Neutrophil (primary cell): ENCODE measurements around the gene SIK1.
"Not testable (repeated sequence)": the region's sequence is repeated elsewhere in the genome, so short reads cannot be mapped to it uniquely, and the experiment has no call there.

Experiments
- H3K27ac ChIP-seq: fragments of 200-600 bp; sonication (generic); 2 replicates; pipeline ENCODE4 v1.5.1; 2016; ENCODE audit warnings: mild to moderate bottlenecking, moderate library complexity
- H3K27me3 ChIP-seq: fragments of 200-600 bp; sonication (generic); 2 replicates; pipeline ENCODE4 v1.6.0; 2016; ENCODE audit warnings: mild to moderate bottlenecking
- H3K36me3 ChIP-seq: fragments of 200-600 bp; sonication (generic); 2 replicates; pipeline ENCODE4 v1.5.1; 2017
- H3K4me1 ChIP-seq, 2 experiments: fragments of 200-600 bp in 1 of 2; sonication (generic) in 1 of 2; 1 replicate in 1 of 2; 2 replicates in 1 of 2; pipeline versions ENCODE4 v1.5.1 to v1.6.1; 2013 to 2016; ENCODE audit warnings: low read depth in 1 of 2, low read length in 1 of 2, mild to moderate bottlenecking in 1 of 2, moderate library complexity in 1 of 2; ENCODE audit not compliant: control insufficient read depth in 1 of 2, insufficient read depth in 1 of 2
- H3K4me3 ChIP-seq, 2 experiments: fragments of 200-600 bp in 1 of 2; sonication (generic) in 1 of 2; 1 replicate in 1 of 2; 2 replicates in 1 of 2; pipeline ENCODE4 v1.5.1; 2013 to 2016; ENCODE audit warnings: low read depth in 1 of 2, low read length in 1 of 2, mild to moderate bottlenecking in 1 of 2, moderate library complexity in 1 of 2
- H3K9me3 ChIP-seq: fragments of 200-600 bp; sonication (generic); 2 replicates; pipeline ENCODE4 v1.5.1; 2016

Gene SIK1

DNA sequence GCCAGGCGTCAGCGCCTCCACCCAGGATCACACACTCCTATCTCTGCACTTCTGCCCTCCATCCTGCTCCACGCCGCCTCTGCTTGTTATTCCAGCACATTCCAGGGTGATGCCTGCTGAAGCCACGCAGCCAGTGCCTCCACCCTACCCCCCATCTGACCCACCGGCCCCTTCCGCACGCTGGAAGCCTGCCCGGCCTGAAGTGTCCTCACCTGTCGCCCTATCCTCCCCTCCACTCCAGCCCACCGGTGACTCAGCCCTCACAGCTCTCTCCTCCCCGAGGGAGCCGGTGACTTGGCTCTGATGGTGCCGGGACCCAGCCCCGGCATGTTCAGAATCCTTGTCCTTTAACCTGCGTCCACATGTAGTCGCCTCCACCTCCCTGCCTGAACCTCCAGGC, 24.9 kb upstream of the SIK1 start:
- not testable (repeated sequence) for H3K9me3 ChIP-seq, H3K36me3 ChIP-seq, H3K27ac ChIP-seq, H3K27me3 ChIP-seq, H3K4me3 ChIP-seq, H3K4me1 ChIP-seq

DNA sequence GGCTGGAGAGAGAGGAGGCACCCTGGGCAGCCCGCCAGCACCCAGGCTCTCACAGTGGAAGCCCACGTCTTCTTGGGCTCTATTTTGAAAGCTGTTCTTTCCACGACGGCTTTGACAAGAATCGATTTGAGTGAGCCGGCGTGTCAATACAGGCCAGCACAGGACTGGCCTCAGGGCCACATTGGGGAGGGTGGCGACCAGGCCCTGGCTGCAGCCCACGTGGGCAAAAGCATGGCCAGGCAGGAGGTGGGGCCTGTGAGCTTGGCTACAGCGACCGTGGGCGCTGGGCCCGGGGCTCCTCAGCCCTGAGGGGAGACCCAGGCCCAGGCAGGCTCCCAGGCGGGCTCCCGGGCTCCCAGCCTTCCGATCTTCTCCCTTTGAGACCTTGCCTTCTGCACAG, 23.4 kb upstream of the SIK1 start:
- H3K4me3 ChIP-seq, H3K4me1 ChIP-seq, H3K27me3 ChIP-seq, H3K36me3 ChIP-seq, H3K27ac ChIP-seq, H3K9me3 ChIP-seq: not testable (repeated sequence)

DNA sequence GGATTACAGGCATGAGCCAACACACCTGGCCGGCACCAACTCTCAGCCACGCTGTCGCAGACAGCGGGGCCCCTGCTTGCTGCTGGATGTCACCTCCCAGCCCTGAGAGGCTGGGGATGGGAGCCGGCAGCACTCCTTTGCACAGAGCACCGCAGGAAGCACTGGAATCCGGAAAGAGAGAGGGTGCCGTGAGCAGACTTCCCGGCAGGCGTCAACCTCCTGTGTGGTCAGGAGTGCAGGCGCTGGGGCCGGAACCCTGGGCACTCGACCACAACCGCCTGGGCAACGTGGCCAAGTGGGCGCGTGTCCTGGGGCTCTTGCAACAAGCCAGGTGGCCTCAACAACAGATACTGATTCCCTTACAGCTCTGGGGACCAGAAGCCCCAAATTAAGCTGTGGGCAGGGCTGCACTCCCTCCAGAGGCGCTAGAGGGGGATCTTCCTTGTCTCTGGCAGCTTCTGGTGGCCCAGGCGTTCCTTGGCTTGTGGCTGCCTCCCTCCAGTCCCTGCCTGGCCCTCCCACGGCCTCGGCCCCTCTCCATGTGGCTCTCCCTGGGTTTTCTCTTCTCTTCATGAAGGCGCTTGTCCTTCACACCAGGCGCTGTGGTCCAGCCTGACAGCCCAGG, 20.5 kb upstream of the SIK1 start:
- not testable (repeated sequence) for H3K36me3 ChIP-seq, H3K4me3 ChIP-seq, H3K27ac ChIP-seq, H3K9me3 ChIP-seq, H3K4me1 ChIP-seq, H3K27me3 ChIP-seq

DNA sequence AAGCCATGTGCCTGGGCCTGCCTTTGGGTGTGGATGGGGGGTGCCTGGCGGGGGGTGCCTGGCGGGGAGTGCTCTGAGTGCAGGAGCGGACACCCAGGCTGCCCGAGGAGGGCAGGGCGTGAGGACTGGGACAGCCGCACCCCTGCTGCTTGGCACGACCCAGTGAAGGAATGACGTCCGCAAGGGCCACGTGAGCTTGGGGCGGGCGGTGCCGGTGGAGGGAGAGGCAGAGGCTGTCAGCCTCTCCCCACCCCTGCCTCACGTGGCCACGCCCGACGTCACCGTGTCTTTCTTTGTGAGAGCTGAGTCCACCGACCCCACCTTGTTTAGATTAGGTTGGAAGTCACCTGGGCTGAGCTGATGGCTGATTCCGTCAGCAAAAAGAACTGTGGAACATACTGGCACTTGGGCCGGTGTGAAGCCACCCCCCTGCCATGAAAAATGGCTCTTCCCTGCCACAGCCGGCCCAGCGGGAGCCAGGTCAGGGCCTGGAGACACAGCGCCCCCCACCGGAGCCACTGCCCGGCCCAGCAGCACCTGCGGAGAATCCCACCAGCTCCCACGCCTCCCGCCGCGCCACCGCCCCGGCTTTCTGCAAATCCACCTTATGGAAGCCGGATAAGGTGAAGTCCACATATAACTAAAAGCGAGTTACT, 19.5 kb upstream of the SIK1 start:
- H3K36me3 ChIP-seq, result not testable (repeated sequence)

DNA sequence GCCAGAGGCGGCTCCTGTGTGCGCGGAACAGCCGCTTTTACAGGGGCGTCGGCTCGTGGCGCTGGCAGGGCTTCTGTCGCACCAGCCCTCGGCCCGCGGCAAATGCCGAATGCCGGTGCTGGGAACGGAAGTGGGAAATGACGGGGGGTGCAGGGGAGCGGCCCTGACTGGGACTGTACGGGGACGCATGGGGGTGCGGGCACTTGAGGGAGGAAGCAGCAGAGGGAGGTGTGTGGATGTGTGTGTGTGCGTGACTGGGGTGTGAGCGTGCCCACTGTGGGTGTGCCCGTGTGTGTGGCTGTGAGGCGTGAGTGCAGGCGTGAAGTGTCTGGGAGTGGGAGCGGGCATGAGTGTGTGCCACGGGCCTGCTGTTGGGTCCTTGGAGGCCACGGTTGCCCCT, 17.6 kb upstream of the SIK1 start:
- not testable (repeated sequence) for H3K4me3 ChIP-seq, H3K36me3 ChIP-seq, H3K27ac ChIP-seq, H3K27me3 ChIP-seq, H3K9me3 ChIP-seq, H3K4me1 ChIP-seq

More for the DNA sequence above, 19.5 kb upstream of the SIK1 start:
- not testable (repeated sequence) for H3K4me3 ChIP-seq, H3K27ac ChIP-seq, H3K4me1 ChIP-seq, H3K9me3 ChIP-seq, H3K27me3 ChIP-seq

DNA sequence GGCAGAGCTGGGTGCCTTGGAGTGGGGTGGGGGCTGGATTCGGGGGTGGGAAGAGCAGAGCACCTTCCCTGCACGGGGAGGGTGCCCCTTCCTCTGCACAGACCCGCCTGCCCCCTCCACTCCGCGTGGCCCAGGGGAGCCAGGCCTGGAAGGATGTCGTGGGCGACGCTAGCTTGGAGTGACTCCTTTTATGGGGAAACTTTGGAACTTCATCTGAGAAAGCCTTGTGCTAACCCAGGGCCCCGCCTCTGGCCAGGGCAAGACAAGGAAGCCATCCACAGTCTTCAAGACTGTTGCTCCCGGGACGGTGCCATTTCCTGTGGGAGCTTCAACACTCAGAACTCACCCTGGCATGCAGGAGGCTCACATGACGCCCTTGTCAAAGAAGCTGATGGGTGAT, 15.6 kb upstream of the SIK1 start:
- not testable (repeated sequence) for H3K27ac ChIP-seq, H3K4me3 ChIP-seq, H3K36me3 ChIP-seq, H3K9me3 ChIP-seq, H3K27me3 ChIP-seq, H3K4me1 ChIP-seq

DNA sequence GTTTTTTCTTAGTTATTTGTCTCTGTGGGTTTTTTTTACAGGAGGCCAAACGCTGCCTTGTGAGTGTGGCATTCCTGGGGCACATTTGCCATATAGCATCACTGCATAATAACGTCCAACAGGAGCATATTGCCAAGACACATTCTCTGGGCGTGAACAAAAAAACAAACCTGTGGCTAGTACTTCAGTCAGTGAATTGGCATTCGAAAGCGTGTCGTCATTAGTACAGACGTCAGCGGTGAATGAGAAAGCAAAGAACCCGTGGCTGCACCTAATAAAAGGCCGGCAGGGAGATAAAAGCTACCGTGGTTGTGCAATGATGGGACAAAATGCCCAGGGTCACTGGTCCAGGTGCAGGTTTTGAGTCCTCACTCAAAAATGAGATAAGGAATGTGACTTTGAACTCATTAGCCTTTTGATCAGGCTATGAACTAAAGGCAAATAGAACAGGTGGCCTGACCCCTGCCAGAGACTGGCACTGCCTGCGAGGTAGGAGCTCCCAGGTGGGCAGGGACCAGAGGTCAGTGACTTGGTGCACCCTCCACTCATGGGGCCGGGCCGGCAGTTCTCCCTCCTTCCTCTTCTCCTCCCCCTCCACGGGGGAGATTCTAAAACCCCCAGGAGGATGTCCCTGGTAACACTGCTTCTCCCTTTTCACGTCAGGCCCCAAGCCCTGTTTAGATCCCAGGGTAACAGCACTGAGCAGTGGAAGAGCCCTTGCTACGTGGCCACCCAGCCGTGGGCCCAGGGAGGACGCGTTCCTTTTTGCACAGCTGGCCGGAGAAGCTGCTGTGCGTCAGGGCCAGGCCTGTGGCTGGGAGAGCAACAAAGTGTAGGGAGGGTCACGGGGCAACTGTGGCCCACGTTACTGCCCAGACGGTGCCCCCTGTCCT, 14.2 kb upstream of the SIK1 start:
- not testable (repeated sequence) for H3K27me3 ChIP-seq, H3K4me3 ChIP-seq, H3K36me3 ChIP-seq, H3K27ac ChIP-seq, H3K4me1 ChIP-seq, H3K9me3 ChIP-seq

DNA sequence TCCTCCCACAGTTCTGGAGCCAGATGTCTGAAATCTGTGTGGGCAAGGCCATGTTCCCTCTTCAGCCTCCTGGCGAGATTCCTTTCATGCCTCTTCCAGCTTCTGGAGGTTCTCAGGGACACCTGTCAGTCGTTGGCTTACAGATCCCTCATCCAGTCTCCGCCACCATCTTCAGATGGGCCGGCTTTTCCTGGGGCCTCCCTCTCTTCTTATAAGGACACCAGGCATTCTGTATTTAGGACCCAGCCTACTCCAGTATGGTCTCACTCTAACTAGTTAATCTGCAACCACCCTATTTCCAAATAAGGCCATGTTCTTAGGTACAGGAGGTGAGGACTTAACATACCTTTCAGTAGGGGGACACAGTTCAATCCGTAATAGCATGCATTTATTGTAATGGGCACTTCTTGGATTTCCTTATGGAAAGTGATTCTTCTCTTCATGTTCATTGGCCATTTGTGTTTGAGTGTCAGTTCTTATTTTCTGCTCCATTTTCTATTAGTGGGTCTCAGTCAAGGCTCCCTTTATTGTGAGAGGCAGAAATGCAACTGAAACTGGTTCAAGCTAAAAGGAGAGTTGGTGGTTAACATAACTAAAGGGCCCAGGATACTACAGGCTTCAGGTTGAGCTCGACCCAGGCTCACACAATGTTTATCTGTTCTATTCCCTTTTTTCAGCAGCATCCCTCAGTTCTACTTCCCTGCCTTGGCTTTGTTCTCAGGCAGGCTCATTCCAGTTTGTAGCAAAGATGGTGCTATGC, 12.6 kb upstream of the SIK1 start:
- H3K4me3 ChIP-seq, H3K36me3 ChIP-seq, H3K27ac ChIP-seq, H3K27me3 ChIP-seq, H3K4me1 ChIP-seq, H3K9me3 ChIP-seq: not testable (repeated sequence)

DNA sequence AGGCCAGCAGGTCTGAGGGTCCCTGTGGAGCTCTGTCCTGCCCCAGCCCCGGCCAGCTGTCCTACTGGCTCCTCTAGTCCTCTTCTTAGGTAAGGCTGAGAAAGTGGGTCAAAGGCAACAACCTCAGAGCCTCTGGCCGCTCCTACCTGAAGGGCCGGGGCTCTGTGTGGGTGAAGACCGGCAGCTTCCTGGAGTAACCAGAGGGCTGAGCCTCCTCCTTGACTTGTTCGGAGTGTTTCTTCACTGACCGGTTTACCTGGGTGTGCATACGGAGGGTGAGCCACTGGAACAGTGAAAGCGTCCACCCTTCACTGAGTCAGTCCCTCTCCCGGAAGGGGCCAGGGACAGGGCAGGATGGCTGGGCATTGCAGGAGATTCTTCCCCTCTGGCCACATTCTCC, 9.3 kb upstream of the SIK1 start:
- H3K4me1 ChIP-seq, H3K36me3 ChIP-seq, H3K27ac ChIP-seq, H3K9me3 ChIP-seq, H3K27me3 ChIP-seq, H3K4me3 ChIP-seq: not testable (repeated sequence)

DNA sequence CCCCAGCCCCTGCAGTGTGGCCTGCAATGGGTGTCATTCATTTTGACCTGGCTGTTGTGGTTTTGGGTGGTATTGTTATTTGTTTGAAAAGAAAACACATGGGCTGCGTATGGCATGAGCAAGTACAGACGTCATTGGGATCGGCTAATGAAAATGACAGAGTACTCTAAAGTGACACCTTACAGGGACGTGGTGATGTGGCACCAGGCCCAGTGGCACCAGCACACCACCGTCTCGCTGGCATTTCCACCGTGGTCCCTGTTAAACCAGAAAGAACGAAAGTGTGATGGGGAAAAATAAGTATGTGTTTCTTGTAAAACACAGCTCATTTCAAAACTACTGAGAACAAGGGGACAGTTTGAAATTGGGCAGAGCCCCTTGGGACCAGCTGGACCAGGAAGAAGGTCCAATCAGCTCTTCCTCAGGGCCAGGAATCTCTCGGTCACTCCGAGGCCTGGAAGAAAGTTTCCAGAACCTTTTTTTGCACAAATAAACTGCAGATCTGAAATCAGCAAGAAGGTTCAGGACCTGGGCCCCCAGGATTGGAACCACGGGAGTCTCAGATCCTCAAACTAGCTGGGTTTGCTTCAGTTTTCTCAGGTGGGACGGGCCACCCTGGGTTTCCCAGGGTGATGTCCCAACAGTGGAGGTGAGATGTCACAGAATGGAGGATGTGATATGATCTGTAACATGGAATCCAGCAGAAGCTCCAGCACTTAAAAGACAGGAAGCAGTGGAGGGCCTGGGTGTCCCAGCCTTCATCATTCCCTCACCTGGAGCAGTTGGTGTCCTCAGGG, 6.6 kb upstream of the SIK1 start:
- H3K27ac ChIP-seq, H3K27me3 ChIP-seq, H3K9me3 ChIP-seq, H3K4me1 ChIP-seq, H3K4me3 ChIP-seq, H3K36me3 ChIP-seq: not testable (repeated sequence)

DNA sequence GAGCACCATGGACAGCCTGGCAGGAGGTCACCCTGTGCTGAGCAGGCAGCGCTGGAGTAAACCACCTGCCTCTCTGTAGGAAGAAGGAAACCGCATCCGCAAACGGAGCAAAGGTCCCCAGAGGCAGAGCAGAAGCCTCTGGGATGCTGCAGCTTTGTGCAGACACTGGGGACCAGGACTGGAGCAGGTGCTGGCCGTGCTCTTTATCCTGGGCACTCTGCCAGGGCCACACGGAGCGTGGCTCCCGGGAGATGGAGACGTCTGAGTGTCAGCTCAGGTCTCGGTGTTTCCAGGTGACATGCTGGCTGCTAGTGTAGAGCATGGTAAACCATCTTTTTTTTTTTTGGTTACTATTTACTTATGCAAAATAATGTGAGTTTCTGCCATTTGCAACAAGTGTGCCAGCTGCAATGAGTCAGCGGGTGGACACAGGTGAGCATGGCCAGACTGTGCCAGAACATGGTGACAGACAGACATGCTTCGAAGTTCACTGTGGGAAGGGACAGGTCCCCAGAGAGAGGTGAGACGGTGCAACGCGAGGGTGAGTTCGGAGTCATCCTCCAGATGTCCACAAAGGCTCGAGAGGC, 4.0 kb upstream of the SIK1 start:
- not testable (repeated sequence) for H3K27ac ChIP-seq, H3K4me3 ChIP-seq, H3K36me3 ChIP-seq, H3K27me3 ChIP-seq, H3K9me3 ChIP-seq, H3K4me1 ChIP-seq

DNA sequence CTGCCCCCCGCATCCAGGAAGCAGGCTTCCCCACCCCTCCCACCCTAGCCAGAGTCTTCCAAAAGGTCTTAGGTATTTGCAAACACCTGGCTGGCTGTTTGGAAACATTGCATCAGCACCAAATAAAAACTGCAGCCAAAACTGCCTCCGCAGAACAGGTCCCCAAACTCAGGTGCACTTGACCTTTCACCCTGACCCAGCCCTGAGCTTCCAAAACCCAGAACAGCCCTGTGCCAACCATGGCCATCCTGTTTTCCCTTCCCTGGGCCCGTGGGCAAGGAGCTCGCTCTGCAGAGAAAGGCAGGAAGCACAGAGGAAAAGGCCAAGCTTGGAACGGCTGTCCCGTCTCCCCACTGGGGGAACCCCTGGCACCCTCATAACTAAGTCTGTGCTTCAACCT, 2.0 kb upstream of the SIK1 start:
- not testable (repeated sequence) for H3K4me1 ChIP-seq, H3K36me3 ChIP-seq, H3K27me3 ChIP-seq, H3K27ac ChIP-seq, H3K9me3 ChIP-seq, H3K4me3 ChIP-seq

DNA sequence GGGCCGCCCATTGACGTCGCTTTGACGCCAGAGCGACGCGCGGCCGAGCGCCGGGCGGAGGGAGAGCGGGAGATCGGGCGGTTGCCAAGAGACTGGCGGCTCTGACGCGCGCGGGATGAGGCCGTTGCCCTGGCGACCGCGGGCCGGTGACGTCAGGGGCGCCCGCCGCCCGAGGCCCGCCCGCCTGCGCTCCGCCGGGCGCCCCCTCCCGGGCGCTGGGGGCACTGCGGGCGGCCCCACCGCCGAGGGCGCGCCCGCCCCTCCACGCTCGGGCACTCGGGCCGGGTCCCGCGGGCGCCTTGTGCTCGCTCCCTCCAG, 270 bp upstream of the SIK1 start:
- not testable (repeated sequence) for H3K9me3 ChIP-seq, H3K27me3 ChIP-seq, H3K27ac ChIP-seq, H3K4me3 ChIP-seq, H3K4me1 ChIP-seq, H3K36me3 ChIP-seq
